GM12875 (cell line): ENCODE data around the gene NEBL.

Source experiments
- H3K4me3 ChIP-seq: one replicate; pipeline ENCODE4 v1.5.1; 2011; ENCODE audit warnings: low read depth, low read length, control low read depth
- TF ChIP-seq, protein P1 (sequence below): IDR thresholded peaks from 2 replicates; pipeline ENCODE4 v1.5.1; 2011; ENCODE audit warnings: low read depth, mild to moderate bottlenecking, control low read depth, inconsistent platforms, low read length, moderate library complexity, borderline replicate concordance; ENCODE audit not compliant: insufficient read depth

NEBL gene

GRCh38 chr10:20745556-20746375, 151.3 kb downstream of the NEBL start:
- H3K4me3 ChIP-seq: no peak overlapping the region
- TF ChIP-seq, protein P1, sequence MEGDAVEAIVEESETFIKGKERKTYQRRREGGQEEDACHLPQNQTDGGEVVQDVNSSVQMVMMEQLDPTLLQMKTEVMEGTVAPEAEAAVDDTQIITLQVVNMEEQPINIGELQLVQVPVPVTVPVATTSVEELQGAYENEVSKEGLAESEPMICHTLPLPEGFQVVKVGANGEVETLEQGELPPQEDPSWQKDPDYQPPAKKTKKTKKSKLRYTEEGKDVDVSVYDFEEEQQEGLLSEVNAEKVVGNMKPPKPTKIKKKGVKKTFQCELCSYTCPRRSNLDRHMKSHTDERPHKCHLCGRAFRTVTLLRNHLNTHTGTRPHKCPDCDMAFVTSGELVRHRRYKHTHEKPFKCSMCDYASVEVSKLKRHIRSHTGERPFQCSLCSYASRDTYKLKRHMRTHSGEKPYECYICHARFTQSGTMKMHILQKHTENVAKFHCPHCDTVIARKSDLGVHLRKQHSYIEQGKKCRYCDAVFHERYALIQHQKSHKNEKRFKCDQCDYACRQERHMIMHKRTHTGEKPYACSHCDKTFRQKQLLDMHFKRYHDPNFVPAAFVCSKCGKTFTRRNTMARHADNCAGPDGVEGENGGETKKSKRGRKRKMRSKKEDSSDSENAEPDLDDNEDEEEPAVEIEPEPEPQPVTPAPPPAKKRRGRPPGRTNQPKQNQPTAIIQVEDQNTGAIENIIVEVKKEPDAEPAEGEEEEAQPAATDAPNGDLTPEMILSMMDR: no peak

DNA sequence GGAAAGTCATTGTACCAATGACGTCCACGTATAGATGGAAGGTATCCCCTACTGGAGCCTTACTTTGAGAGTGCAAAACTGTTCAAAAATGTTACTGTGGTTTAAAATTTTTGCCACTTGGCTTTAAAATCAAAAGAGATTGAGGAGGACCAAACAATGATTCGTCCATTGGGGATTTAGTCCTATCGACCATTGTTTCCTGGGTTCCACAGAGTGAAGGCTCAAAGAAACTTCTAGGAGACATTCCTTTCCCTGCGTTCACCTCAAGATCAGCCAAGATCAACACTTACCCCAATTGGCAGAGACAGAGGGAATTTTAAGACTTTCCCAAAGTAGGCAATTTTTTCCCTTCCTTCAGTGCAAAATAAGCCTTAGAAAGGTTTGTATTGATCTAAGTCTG, 152.3 kb downstream of the NEBL start:
- H3K4me3 ChIP-seq: no peak overlapping the region
- TF ChIP-seq, protein P1: no peak

- no peak overlapping the region for H3K4me3 ChIP-seq
- TF ChIP-seq, protein P1: no peak
These were observed 153.2 kb downstream of the NEBL start for GRCh38 chr10:20743942-20744341.

DNA sequence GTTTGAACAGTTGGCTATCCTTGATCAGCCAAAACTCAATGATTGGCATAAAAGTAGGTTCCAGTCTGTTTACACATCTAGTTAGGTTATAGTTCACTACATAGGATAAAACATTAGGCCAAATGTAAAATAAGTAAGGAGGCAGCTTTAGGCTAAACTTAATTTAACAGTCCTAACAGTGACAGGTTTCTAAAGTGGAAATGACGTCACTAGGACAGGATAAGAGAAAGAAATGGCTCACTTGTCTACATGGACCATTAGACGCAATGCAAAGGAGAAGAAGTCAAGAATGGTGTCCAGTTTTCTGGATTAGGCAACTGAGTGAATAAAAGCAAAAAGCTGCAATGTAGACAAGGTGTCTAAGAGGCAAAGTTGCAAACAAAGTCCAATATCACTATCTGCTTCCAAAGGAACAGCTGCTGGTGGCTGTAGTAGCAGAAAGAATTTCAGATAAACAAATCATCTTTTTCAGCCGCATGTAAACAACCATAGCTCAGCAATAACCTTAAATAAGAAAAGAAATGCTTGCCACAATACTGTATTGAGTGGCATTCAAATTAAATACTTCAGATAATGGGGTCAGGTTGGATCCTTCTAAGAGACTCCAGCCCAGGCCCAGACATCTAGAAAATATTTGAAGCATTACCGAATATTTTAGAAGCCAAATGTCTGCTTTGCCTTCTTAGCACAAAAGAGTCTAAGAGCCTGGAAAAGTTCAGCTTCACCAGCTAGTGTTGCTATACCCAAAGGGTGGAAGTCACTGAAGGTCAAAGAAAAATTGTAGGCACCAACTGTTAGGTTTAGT, 154.2 kb downstream of the NEBL start:
- TF ChIP-seq, protein P1: no peak
- H3K4me3 ChIP-seq: no peak overlapping the region

DNA sequence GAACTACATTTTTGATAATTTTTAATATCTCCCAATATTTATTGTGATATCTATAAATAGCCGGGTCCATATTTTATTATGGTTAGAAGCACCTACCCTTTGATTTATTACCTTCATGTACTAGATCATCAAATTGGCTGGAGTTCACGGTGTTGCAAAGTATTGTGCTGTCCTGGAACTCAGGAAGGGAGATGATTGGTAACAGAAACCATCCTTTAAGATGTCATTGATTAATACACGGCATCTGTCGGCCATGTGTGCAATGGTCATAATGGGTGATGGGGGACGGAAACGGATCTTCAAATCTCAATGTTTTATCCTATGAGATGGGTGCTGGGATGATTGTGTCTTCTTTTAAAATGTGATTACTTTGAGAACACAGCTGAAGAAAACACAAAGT, 157.0 kb downstream of the NEBL start:
- TF ChIP-seq, protein P1: no peak
- no peak overlapping the region for H3K4me3 ChIP-seq

- TF ChIP-seq, protein P1: no peak
These were observed 160.0 kb downstream of the NEBL start for GRCh38 chr10:20737107-20737506.

More at GRCh38 chr10:20737107-20737506, 160.0 kb downstream of the NEBL start:
- H3K4me3 ChIP-seq: no peak overlapping the region
